ENCODE results near the gene ST3GAL3. TPM values are rescaled to one million over a fixed set of nuclear protein-coding genes. Genes with fewer than 3 reads are reported as not detected.

The ST3GAL3 gene
- total and polyA plus RNA-seq, 10 of the 15 experiments (the other 5 are each of a cell fraction or from before 2014, with no cell fraction given) = 1.2 to 19.3 (median 11.0) TPM

DNA sequence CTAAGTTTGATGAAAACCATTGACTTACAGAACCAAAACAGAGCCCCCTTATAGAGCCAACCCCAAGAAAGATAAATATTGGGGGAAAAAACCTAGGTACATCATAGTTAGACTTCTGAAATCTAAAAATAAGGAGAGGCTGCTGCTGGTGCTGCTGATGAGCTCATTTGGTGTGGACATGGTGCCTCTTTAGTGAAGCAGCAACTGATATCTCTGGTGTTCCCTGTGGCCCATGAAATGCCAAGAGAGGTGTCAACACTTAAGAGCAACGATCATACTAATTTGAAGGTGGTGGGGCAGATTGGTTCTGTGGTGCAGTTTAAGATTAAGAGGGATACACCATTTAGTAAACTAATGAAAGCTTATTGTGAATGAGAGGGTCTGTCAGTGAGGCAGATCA is 35.9 kb downstream of the ST3GAL3 start (continued):
- TF ChIP-seq, protein P1, sequence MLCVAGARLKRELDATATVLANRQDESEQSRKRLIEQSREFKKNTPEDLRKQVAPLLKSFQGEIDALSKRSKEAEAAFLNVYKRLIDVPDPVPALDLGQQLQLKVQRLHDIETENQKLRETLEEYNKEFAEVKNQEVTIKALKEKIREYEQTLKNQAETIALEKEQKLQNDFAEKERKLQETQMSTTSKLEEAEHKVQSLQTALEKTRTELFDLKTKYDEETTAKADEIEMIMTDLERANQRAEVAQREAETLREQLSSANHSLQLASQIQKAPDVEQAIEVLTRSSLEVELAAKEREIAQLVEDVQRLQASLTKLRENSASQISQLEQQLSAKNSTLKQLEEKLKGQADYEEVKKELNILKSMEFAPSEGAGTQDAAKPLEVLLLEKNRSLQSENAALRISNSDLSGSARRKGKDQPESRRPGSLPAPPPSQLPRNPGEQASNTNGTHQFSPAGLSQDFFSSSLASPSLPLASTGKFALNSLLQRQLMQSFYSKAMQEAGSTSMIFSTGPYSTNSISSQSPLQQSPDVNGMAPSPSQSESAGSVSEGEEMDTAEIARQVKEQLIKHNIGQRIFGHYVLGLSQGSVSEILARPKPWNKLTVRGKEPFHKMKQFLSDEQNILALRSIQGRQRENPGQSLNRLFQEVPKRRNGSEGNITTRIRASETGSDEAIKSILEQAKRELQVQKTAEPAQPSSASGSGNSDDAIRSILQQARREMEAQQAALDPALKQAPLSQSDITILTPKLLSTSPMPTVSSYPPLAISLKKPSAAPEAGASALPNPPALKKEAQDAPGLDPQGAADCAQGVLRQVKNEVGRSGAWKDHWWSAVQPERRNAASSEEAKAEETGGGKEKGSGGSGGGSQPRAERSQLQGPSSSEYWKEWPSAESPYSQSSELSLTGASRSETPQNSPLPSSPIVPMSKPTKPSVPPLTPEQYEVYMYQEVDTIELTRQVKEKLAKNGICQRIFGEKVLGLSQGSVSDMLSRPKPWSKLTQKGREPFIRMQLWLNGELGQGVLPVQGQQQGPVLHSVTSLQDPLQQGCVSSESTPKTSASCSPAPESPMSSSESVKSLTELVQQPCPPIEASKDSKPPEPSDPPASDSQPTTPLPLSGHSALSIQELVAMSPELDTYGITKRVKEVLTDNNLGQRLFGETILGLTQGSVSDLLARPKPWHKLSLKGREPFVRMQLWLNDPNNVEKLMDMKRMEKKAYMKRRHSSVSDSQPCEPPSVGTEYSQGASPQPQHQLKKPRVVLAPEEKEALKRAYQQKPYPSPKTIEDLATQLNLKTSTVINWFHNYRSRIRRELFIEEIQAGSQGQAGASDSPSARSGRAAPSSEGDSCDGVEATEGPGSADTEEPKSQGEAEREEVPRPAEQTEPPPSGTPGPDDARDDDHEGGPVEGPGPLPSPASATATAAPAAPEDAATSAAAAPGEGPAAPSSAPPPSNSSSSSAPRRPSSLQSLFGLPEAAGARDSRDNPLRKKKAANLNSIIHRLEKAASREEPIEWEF (IDR thresholded peaks at IDR 0.05; ENCODE audit: insufficient replicate concordance, low read depth, low read length) = no peak
- TF ChIP-seq, protein P2, sequence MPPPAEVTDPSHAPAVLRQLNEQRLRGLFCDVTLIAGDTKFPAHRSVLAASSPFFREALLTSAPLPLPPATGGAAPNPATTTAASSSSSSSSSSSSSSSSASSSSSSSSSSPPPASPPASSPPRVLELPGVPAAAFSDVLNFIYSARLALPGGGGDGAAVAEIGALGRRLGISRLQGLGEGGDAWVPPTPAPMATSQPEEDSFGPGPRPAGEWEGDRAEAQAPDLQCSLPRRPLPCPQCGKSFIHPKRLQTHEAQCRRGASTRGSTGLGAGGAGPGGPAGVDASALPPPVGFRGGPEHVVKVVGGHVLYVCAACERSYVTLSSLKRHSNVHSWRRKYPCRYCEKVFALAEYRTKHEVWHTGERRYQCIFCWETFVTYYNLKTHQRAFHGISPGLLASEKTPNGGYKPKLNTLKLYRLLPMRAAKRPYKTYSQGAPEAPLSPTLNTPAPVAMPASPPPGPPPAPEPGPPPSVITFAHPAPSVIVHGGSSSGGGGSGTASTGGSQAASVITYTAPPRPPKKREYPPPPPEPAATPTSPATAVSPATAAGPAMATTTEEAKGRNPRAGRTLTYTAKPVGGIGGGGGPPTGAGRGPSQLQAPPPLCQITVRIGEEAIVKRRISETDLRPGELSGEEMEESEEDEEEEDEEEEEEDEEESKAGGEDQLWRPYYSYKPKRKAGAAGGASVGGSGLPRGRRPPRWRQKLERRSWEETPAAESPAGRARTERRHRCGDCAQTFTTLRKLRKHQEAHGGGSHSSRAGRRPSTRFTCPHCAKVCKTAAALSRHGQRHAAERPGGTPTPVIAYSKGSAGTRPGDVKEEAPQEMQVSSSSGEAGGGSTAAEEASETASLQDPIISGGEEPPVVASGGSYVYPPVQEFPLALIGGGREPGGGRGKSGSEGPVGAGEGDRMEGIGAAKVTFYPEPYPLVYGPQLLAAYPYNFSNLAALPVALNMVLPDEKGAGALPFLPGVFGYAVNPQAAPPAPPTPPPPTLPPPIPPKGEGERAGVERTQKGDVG (CRISPR knock-in tag; IDR thresholded peaks at IDR 0.05) = no peak
- TF ChIP-seq ZNF24 (IDR thresholded peaks at IDR 0.05) (no peak), EP300 (IDR thresholded peaks at IDR 0.05; ENCODE audit: borderline replicate concordance in 1 of 2, control insufficient read depth in 1 of 2, low read depth in 2 of 2, low read length in 2 of 2) (no peak), SMAD5 (IDR thresholded peaks at IDR 0.05; ENCODE audit: low read depth) (no peak), MTA3 (IDR thresholded peaks at IDR 0.05; ENCODE audit: borderline replicate concordance, low read length) (no peak), CHD4 (IDR thresholded peaks at IDR 0.05) (no peak), BCL11A (IDR thresholded peaks at IDR 0.05; ENCODE audit: low read depth, low read length) (no peak), KLF5 (IDR thresholded peaks at IDR 0.05; ENCODE audit: partially characterized antibody) (no peak), SKIL (IDR thresholded peaks at IDR 0.05; ENCODE audit: low read depth, poor library complexity, severe bottlenecking) (no peak), SUZ12 (IDR thresholded peaks at IDR 0.05; ENCODE audit: unreplicated experiment) (no peak), HDGF (IDR thresholded peaks at IDR 0.05) (no peak), NFYA (IDR thresholded peaks at IDR 0.05; ENCODE audit: borderline replicate concordance, low read depth, low read length) (no peak)

Data from GM12878 (cell line).